ENCODE data around the gene AUTS2. TPM values are rescaled to one million over a fixed set of nuclear protein-coding genes. Genes with fewer than 3 reads are reported as not detected.

Gene AUTS2
- total and polyA plus RNA-seq, 2 experiments from 2014 or later: 32.0 to 91.0 TPM

DNA sequence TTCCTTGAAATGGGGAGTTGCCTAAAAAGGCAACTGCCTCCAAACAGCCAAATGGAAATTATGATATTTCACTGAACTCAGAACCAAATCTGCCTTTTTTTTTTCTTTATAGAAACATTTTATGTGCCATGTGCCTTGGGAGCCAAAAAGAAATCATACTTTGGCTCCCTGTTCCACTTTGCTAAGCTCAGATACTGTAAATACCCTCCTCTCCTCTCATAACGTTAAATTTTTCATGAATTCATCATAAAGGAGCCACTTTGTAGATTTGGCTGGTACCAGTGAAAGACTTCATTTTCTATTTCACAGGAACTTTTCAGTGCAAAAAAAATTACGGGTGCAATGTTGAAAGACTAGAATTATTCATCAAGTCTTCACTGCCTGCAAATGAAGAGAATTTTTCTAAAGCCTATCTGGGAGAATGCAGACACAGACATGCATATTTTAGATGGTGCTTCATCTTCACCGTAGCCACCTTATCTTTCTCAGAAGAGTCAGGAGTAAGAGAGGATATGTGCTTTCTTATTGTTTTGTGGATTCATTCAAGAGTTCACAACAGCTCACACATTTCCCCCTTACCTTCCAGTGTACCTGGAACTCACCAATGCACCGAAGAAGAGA lies 791.4 kb downstream of the AUTS2 start (continued):
- TF ChIP-seq EZH2phosphoT487 (IDR thresholded peaks at IDR 0.05; ENCODE audit: unreplicated experiment) (no peak), NANOG (IDR thresholded peaks at IDR 0.05; ENCODE audit: borderline replicate concordance) (no peak), CREB1 (CRISPR knock-in tag; IDR thresholded peaks at IDR 0.05; ENCODE audit: low read depth) (no peak), EZH2 (IDR thresholded peaks at IDR 0.05; ENCODE audit: low read depth, unreplicated experiment) (no peak), JUNB (IDR thresholded peaks at IDR 0.05; ENCODE audit: unreplicated experiment) (no peak), POLR2AphosphoS5 (IDR thresholded peaks at IDR 0.05; ENCODE audit: low read depth) (no peak)
- TF ChIP-seq, protein P1, sequence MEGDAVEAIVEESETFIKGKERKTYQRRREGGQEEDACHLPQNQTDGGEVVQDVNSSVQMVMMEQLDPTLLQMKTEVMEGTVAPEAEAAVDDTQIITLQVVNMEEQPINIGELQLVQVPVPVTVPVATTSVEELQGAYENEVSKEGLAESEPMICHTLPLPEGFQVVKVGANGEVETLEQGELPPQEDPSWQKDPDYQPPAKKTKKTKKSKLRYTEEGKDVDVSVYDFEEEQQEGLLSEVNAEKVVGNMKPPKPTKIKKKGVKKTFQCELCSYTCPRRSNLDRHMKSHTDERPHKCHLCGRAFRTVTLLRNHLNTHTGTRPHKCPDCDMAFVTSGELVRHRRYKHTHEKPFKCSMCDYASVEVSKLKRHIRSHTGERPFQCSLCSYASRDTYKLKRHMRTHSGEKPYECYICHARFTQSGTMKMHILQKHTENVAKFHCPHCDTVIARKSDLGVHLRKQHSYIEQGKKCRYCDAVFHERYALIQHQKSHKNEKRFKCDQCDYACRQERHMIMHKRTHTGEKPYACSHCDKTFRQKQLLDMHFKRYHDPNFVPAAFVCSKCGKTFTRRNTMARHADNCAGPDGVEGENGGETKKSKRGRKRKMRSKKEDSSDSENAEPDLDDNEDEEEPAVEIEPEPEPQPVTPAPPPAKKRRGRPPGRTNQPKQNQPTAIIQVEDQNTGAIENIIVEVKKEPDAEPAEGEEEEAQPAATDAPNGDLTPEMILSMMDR (conservative IDR thresholded peaks at IDR 0.05; ENCODE audit: low read depth in 2 of 2): no peak
- TF ChIP-seq, protein P2, sequence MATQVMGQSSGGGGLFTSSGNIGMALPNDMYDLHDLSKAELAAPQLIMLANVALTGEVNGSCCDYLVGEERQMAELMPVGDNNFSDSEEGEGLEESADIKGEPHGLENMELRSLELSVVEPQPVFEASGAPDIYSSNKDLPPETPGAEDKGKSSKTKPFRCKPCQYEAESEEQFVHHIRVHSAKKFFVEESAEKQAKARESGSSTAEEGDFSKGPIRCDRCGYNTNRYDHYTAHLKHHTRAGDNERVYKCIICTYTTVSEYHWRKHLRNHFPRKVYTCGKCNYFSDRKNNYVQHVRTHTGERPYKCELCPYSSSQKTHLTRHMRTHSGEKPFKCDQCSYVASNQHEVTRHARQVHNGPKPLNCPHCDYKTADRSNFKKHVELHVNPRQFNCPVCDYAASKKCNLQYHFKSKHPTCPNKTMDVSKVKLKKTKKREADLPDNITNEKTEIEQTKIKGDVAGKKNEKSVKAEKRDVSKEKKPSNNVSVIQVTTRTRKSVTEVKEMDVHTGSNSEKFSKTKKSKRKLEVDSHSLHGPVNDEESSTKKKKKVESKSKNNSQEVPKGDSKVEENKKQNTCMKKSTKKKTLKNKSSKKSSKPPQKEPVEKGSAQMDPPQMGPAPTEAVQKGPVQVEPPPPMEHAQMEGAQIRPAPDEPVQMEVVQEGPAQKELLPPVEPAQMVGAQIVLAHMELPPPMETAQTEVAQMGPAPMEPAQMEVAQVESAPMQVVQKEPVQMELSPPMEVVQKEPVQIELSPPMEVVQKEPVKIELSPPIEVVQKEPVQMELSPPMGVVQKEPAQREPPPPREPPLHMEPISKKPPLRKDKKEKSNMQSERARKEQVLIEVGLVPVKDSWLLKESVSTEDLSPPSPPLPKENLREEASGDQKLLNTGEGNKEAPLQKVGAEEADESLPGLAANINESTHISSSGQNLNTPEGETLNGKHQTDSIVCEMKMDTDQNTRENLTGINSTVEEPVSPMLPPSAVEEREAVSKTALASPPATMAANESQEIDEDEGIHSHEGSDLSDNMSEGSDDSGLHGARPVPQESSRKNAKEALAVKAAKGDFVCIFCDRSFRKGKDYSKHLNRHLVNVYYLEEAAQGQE (IDR thresholded peaks at IDR 0.05; ENCODE audit: unreplicated experiment): no peak

DNA sequence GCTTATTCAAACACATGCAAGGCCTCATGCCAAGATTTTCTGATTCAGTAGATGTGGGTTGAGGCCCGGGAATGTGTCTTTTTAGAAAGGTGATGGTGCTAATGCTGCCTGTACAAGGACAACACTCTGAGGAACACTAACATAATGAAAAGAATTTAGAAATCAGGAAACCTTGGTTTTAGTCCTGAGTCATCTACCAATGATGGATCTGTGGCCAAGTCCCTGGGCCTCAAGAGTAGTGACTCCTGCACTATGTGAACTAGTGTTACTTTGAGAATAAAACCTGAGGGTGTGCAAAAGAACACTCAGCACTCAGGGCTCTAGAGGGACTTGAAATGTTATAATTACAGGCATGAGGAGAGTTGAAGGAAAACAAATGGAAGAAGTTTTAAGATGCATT lies 792.0 kb downstream of the AUTS2 start:
- Histone ChIP-seq H3K27ac (ENCODE audit: low read depth) (no peak overlapping the region), H3K4me1 (ENCODE audit: insufficient read depth) (no peaks in the 10 kb centered on the region), H3K27me3 (ENCODE audit: insufficient read depth) (no peaks in the 10 kb centered on the region), H3K36me3 (ENCODE audit: insufficient read depth) (no peaks in the 10 kb centered on the region), H3F3A (replicated peaks; ENCODE audit: low read depth) (no peaks in the 10 kb centered on the region), H3K79me2 (replicated peaks; ENCODE audit: insufficient read depth) (no peaks in the 10 kb centered on the region), H2AFZ (no peak overlapping the region), H3K4me3 (no peak overlapping the region), H4K20me1 (replicated peaks; ENCODE audit: insufficient read depth) (no peaks in the 10 kb centered on the region), H3K4me2 (no peak overlapping the region), H3K9me2 (ENCODE audit: insufficient read depth) (0 out of 2 replicates have a peak, but pooled peaks cover 4% of the 10 kb centered on the region)
- DNase-seq (ENCODE audit: low spot score) (no peak), ATAC-seq (no peak)
- H3K36me3 Mint-ChIP-seq (ENCODE audit: low read depth): no peaks in the 10 kb centered on the region
- H3K4me3 Mint-ChIP-seq: no peak overlapping the region
- H3K27me3 Mint-ChIP-seq (ENCODE audit: insufficient read depth, low read depth, poor library complexity): no peaks in the 10 kb centered on the region
- no peaks in the 10 kb centered on the region for H3K9me3 Mint-ChIP-seq
- H3K27ac Mint-ChIP-seq: no peak overlapping the region
- H3K4me1 Mint-ChIP-seq: peaks cover 14% of the 10 kb centered on the region
- TF ChIP-seq NANOG (IDR thresholded peaks at IDR 0.05; ENCODE audit: borderline replicate concordance) (no peak), CREB1 (CRISPR knock-in tag; IDR thresholded peaks at IDR 0.05; ENCODE audit: low read depth) (no peak), STAT1 (IDR thresholded peaks at IDR 0.05; ENCODE audit: unreplicated experiment) (no peak), ZNF114 (CRISPR knock-in tag; IDR thresholded peaks at IDR 0.05) (no peak), EZH2phosphoT487 (IDR thresholded peaks at IDR 0.05; ENCODE audit: unreplicated experiment) (no peak), EZH2 (IDR thresholded peaks at IDR 0.05; ENCODE audit: low read depth, unreplicated experiment) (no peak)
- TF ChIP-seq, protein P2 (IDR thresholded peaks at IDR 0.05; ENCODE audit: unreplicated experiment): no peak
- TF ChIP-seq, protein P1 (conservative IDR thresholded peaks at IDR 0.05; ENCODE audit: low read depth in 2 of 2): no peak

Measured in GM23338 (cell line).